IPS DF 6.9 (cell line): ENCODE data around the gene HM13.
"Not testable (repeated sequence)": the region's sequence is repeated elsewhere in the genome, so short reads cannot be mapped to it uniquely, and the experiment has no call there.

Source experiments
- DNase-seq: peaks from one replicate; pipeline ENCODE4 v3.0.0-alpha.2; 2013; ENCODE audit warnings: low read depth, low spot score
- H3K27ac ChIP-seq: one replicate; pipeline ENCODE4 v1.5.1; 2013; ENCODE audit warnings: low read length, control low read depth
- H3K27me3 ChIP-seq: 2 replicates; pipeline ENCODE4 v1.6.1; 2013; ENCODE audit warnings: mild to moderate bottlenecking, low read length; ENCODE audit not compliant: control insufficient read depth, insufficient read depth
- H3K36me3 ChIP-seq: 2 replicates; pipeline ENCODE4 v1.6.1; 2013; ENCODE audit warnings: low read length; ENCODE audit not compliant: control insufficient read depth, insufficient read depth
- H3K4me1 ChIP-seq: 2 replicates; pipeline ENCODE4 v1.6.1; 2013; ENCODE audit warnings: low read length; ENCODE audit not compliant: control insufficient read depth, insufficient read depth
- H3K4me3 ChIP-seq: 2 replicates; pipeline ENCODE4 v1.5.1; 2013; ENCODE audit warnings: mild to moderate bottlenecking, low read length
- H3K9me3 ChIP-seq: 2 replicates; pipeline ENCODE4 v1.6.1; 2013; ENCODE audit warnings: low read length, inconsistent platforms; ENCODE audit not compliant: control insufficient read depth, insufficient read depth
- WGBS: extraction: QIAGEN DNeasy Blood & Tissue Kit; methylation state at CpG from one replicate; pipeline ENCODE4 v1.1.7; 2013; ENCODE audit warnings: mixed read lengths, missing lambda C conversion rate; ENCODE audit not compliant: insufficient read length, insufficient coverage; 5-methylcytosine and 5-hydroxymethylcytosine counted together

HM13 gene

GRCh38 chr20:31593221-31594001 lies 79.2 kb downstream of the HM13 start:
- no peaks in the 10 kb centered on the region for H3K36me3 ChIP-seq
- H3K4me3 ChIP-seq, result no peak overlapping the region
- DNase-seq, result no peak
- WGBS, result no CpG with 5 or more reads among the region's 11 CpGs
- no peaks in the 10 kb centered on the region for H3K9me3 ChIP-seq
- H3K27me3 ChIP-seq, result no peaks in the 10 kb centered on the region
- H3K4me1 ChIP-seq, result peaks cover 12% of the 10 kb centered on the region; the same call in 1 of the 2 replicates
- no peak overlapping the region for H3K27ac ChIP-seq

- no peak overlapping the region for H3K27ac ChIP-seq
- WGBS, result no CpG with 5 or more reads among the region's 13 CpGs
These were observed 79.8 kb downstream of the HM13 start for GRCh38 chr20:31594002-31594557.

GRCh38 chr20:31594558-31595379 lies 80.5 kb downstream of the HM13 start:
- no peak overlapping the region for H3K27ac ChIP-seq
- H3K36me3 ChIP-seq, result no peaks in the 10 kb centered on the region
- H3K4me3 ChIP-seq, result no peak overlapping the region
- no peak for DNase-seq
- no CpG with 5 or more reads among the region's 11 CpGs for WGBS
- H3K27me3 ChIP-seq, result no peaks in the 10 kb centered on the region
- H3K4me1 ChIP-seq, result peaks cover 12% of the 10 kb centered on the region; the same call in 1 of the 2 replicates
- no peaks in the 10 kb centered on the region for H3K9me3 ChIP-seq

More at GRCh38 chr20:31594002-31594557, 79.8 kb downstream of the HM13 start:
- DNase-seq, result no peak
- no peaks in the 10 kb centered on the region for H3K9me3 ChIP-seq
- H3K4me3 ChIP-seq, result no peak overlapping the region
- peaks cover 12% of the 10 kb centered on the region; the same call in 1 of the 2 replicates for H3K4me1 ChIP-seq
- H3K36me3 ChIP-seq, result no peaks in the 10 kb centered on the region
- H3K27me3 ChIP-seq, result no peaks in the 10 kb centered on the region

GRCh38 chr20:31595380-31595653 lies 81.1 kb downstream of the HM13 start:
- Histone ChIP-seq H3K27ac (no peak overlapping the region), H3K4me3 (no peak overlapping the region), H3K9me3 (no peaks in the 10 kb centered on the region), H3K4me1 (peaks cover 12% of the 10 kb centered on the region; the same call in 1 of the 2 replicates), H3K27me3 (no peaks in the 10 kb centered on the region), H3K36me3 (no peaks in the 10 kb centered on the region)
- no CpG with 5 or more reads among the region's 3 CpGs for WGBS
- DNase-seq, result no peak

GRCh38 chr20:31595654-31596411 lies 81.6 kb downstream of the HM13 start:
- no CpG with 5 or more reads among the region's 15 CpGs for WGBS
- Histone ChIP-seq H3K27ac (no peak overlapping the region), H3K9me3 (no peaks in the 10 kb centered on the region), H3K4me3 (no peak overlapping the region), H3K4me1 (peaks cover 12% of the 10 kb centered on the region; the same call in 1 of the 2 replicates), H3K36me3 (no peaks in the 10 kb centered on the region), H3K27me3 (no peaks in the 10 kb centered on the region)
- no peak for DNase-seq

- H3K27ac ChIP-seq, H3K4me3 ChIP-seq, H3K27me3 ChIP-seq, H3K9me3 ChIP-seq, H3K36me3 ChIP-seq, DNase-seq, H3K4me1 ChIP-seq: not testable (repeated sequence)
- no CpG with 5 or more reads among the region's 4 CpGs for WGBS
These were observed 82.1 kb downstream of the HM13 start for GRCh38 chr20:31596412-31596715.

- no peak overlapping the region for H3K27ac ChIP-seq
- no CpG with 5 or more reads among the region's 4 CpGs for WGBS
These were observed 82.7 kb downstream of the HM13 start for GRCh38 chr20:31596831-31597480.

GRCh38 chr20:31597481-31597855 lies 83.2 kb downstream of the HM13 start:
- no peak for DNase-seq
- Histone ChIP-seq H3K9me3 (no peaks in the 10 kb centered on the region), H3K36me3 (no peaks in the 10 kb centered on the region), H3K4me3 (no peak overlapping the region), H3K27me3 (no peaks in the 10 kb centered on the region), H3K27ac (no peak overlapping the region), H3K4me1 (peaks cover 8% of the 10 kb centered on the region; the same call in 1 of the 2 replicates)
- WGBS, result no CpG with 5 or more reads among the region's 2 CpGs

More at GRCh38 chr20:31596831-31597480, 82.7 kb downstream of the HM13 start:
- no peaks in the 10 kb centered on the region for H3K36me3 ChIP-seq
- H3K4me1 ChIP-seq, result peaks cover 8% of the 10 kb centered on the region; the same call in 1 of the 2 replicates
- H3K9me3 ChIP-seq, result no peaks in the 10 kb centered on the region
- no peak for DNase-seq
- H3K4me3 ChIP-seq, result no peak overlapping the region
- H3K27me3 ChIP-seq, result no peaks in the 10 kb centered on the region

- Histone ChIP-seq H3K27ac (no peak overlapping the region), H3K36me3 (no peaks in the 10 kb centered on the region), H3K9me3 (no peaks in the 10 kb centered on the region), H3K4me1 (peaks cover 4% of the 10 kb centered on the region; the same call in 1 of the 2 replicates), H3K27me3 (no peaks in the 10 kb centered on the region), H3K4me3 (no peak overlapping the region)
- DNase-seq, result no peak
- WGBS, result 100% methylated on average over 1 of the region's 4 CpGs
These were observed 88.2 kb downstream of the HM13 start for GRCh38 chr20:31602431-31602778.
